Activated CD4-positive, alpha-beta T cell treated with anti-CD3 and anti-CD28 coated beads, Interleukin-2, amount 50 U/mL, for 1 hour (primary cell): ENCODE measurements around the gene GMNN.

Experiments
- DNase-seq: peaks from one replicate; pipeline ENCODE4 v3.0.0-alpha.2; 2020

GMNN gene

GRCh38 chr6:24818346-24818745 is 43.6 kb downstream of the GMNN start:
- DNase-seq = no peak

DNA sequence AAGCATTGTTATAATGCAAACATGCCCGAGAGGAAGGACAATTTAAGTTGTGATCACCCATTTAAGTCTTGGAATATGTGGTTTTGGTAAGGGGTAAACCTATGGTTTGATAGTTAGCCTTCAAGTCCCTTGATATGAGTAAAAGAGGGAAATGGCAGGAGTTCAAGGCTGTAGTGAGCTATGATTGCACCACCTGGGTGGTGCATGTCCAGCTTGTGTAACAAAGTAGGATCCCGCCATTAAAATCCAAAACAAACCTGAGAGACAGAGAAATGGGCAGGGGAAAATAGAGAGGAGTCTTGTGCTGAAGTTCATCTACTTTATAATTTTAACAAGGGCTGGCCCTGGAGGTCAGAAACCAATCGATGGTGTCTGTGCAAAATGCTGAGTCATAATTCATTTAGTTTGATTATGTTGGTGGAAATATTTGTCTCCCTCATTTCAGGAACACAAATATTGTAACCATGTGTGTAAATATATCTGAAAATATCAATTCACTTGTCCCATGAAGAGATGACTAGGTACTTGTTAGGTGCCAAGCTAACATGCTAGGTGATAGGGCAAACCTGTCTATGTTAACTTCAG is 47.2 kb downstream of the GMNN start:
- DNase-seq = no peak

GRCh38 chr6:24822696-24823095 is 48.0 kb downstream of the GMNN start:
- no peak for DNase-seq

GRCh38 chr6:24823185-24823584 is 48.4 kb downstream of the GMNN start:
- DNase-seq = no peak

- no peak for DNase-seq
Observed at GRCh38 chr6:24824142-24824938, 49.6 kb downstream of the GMNN start.

DNA sequence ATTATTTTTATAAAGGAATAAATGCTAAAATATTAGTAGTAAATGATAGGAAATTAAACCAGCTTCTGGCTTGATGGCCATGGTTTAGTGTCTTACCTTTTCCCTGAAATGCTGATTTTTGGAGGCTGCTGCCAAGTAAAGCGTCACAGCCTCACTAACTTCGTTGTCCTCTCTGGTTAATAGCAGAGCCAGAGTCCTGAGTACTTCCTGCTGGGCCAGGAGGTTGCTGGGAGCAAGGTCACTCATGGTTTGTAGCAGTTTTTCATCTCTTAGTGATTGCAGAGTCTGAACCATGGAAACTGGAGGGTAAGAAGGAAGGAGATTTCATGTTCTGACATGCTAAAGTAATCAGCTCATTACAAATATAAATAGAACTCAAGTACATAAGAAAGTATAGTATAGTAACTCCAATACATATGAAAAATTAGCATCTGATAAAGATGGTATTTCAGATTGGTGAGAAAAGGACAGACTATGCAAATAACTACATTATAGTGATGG is 50.4 kb downstream of the GMNN start:
- no peak for DNase-seq

- DNase-seq = no peak
Observed at GRCh38 chr6:24827162-24827561, 52.4 kb downstream of the GMNN start.

DNA sequence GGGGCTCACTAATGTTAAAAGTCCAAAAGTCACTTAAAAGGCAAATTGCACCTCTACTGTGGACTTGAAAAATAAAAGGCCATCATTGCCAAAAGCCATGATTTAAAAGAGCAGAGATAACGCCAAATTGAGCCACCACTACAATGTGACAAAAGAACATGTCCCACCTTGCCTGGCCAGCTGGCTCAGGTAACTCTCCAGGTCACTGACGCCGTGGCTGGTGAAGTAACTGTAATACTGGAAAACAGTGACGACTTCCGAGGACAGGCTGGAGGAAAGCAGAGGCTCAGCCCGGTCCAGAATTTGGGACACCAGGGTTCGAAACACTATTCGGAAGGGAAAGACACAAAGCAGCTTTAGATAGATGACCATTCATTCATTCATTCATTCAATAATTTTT is 53.2 kb downstream of the GMNN start:
- DNase-seq = no peak

DNA sequence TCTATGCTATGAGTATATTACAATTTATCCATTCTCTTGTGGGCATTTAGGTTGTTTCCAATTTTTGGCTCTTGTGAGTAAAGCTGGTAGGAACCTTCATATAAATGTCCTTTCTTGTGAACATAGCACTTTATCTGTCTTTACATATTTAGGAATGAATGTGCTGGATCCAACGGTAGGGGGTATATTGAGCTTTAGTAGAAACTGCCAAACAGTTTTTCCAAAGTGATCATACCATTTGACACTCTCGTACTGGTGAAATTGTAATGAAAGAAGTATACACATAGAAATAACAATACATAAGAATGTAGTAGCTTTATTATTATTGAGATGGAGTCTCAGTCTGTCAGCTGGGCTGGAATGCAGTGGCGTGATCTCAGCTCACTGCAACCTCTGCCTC is 54.9 kb downstream of the GMNN start:
- DNase-seq = no peak

DNA sequence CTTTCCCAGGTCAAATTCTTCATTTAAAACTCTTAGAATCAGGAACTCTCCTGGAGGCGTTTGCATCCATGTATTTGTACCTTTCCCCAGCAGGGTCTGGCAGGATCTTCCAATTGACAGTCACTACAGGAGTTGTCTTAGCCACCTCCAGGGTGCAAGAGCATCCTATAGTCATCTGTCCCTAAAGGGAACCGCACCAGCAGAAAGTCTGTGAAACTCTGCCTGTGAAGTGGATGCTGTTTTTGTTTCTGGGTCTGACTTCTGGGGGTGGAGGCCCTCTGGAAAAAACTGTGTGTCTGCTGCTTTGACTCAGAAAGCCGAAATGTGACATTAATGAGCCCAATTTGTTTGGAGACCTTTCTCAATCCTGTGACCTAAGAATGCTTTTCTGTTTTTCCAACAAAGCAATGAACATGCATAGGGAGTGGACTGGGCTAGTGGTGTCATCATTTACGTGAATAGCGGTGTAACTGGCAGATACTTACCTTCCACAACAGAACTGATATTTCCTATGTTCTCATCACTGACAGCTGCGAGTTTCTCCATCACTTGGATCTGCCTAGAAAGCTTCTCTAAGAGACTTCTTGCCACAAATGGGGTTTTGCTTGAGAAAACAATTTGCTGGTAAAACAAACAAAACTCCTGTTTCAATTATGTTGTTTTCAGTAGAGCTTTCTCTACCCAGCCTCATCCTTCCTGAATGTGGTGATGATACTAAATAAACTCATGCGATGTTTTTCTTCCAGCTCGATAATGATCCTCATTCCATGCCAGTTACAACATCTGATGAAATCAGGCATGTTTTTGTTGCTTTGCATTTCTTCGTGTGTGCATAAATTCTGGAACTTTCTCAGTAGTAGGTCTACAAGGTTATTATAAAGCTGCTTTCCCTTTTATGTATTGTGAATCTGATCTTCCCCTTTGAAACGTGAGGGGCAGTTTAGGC is 57.3 kb downstream of the GMNN start:
- no peak for DNase-seq

GRCh38 chr6:24832794-24833193 is 58.1 kb downstream of the GMNN start:
- DNase-seq = no peak

DNA sequence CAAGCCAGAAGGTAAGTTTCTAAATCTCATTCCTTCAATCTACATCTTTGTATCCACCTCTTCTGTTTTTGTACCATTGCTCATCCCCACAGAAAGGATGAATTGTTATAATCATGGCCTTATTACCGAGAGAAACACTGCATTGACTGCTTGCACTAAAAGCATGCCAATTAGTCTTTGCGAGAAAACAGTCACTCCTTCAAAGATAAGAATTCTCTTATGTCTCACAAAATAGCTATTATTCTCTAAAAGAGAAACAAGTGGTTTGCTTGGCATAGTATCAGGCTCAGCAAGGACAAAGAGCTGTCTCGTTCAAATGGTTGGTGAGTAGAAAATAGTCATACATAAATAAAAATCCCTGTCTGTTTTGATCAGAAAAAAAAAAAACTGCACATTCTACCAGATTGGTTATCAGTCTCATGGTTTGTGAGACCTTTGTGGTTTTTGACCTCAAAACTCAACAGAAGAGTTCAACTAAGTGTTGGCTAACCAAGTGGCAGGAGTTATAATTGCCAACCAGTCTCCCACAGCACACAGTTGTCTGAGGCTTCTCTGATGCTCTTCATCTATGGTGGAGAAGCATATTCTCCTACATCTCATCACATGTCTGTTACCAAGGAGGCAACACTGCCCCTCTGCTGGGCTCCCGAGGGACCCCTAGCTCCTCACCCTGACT is 59.1 kb downstream of the GMNN start:
- DNase-seq = no peak
